OCI-LY1 (cell line): Measurements from ENCODE around the gene RHOU.

ENCODE experiments used
- CTCF ChIP-seq: fragments of 200-600 bp; sonication (generic), shearing (Covaris generic); IDR thresholded peaks from 2 replicates; pipeline ENCODE4 v1.5.1; 2017; ENCODE audit warnings: mild to moderate bottlenecking, antibody characterized with exemption, low read length, moderate library complexity, mixed read lengths
- EZH2 ChIP-seq: fragments of 200-600 bp; sonication (generic), shearing (Covaris generic); IDR thresholded peaks from 2 replicates; pipeline ENCODE4 v1.8.0; 2017; ENCODE audit warnings: borderline replicate concordance, mixed run types, mild to moderate bottlenecking, antibody characterized with exemption, low read length, moderate library complexity, mixed read lengths

GRCh38 chr1:228717081-228717480 lies 18.2 kb upstream of the RHOU start:
- TF ChIP-seq CTCF (no peak), EZH2 (no peak)
